SK-N-SH (cell line): ENCODE data around the gene RYR3.

Experiments
- CHD2 ChIP-seq: fragments of 150-350 bp; IDR thresholded peaks from 2 replicates; pipeline ENCODE4 v1.6.1; 2018; ENCODE audit warnings: low read length; ENCODE audit not compliant: partially characterized antibody
- CTCF ChIP-seq: fragments of 200-600 bp; sonication (generic); IDR thresholded peaks from 2 replicates; pipeline ENCODE4 v1.6.1; 2017; ENCODE audit warnings: antibody characterized with exemption, mild to moderate bottlenecking, moderate library complexity
- ELF1 ChIP-seq: IDR thresholded peaks from 2 replicates; pipeline ENCODE4 v1.4.0; 2012
- EP300 ChIP-seq, 2 experiments: IDR thresholded peaks; 2 replicates each; pipeline versions ENCODE4 v1.4.0 to v1.6.1; 2012; ENCODE audit warnings: borderline replicate concordance in 1 of 2, low read depth in 1 of 2, low read length in 1 of 2
- EZH2phosphoT487 ChIP-seq: fragments of 200-600 bp; sonication (generic); IDR thresholded peaks from 2 replicates; pipeline ENCODE4 v1.6.1; 2017; ENCODE audit warnings: low read depth, mixed run types, mild to moderate bottlenecking, antibody characterized with exemption, moderate library complexity, borderline replicate concordance
- JUND ChIP-seq: IDR thresholded peaks from 2 replicates; pipeline ENCODE4 v1.4.0; 2012
- NFIC ChIP-seq: IDR thresholded peaks from 2 replicates; pipeline ENCODE4 v1.4.0; 2012; ENCODE audit warnings: borderline replicate concordance
- POLR2AphosphoS5 ChIP-seq: IDR thresholded peaks from 2 replicates; pipeline ENCODE4 v1.6.1; 2012; ENCODE audit warnings: low read depth, low read length
- RFX5 ChIP-seq: IDR thresholded peaks from 2 replicates; pipeline ENCODE4 v1.6.1; 2012; ENCODE audit warnings: mild to moderate bottlenecking, improper control_type of control experiment, low read length
- SMC3 ChIP-seq: IDR thresholded peaks from 2 replicates; pipeline ENCODE4 v1.6.1; 2012; ENCODE audit warnings: low read depth, low read length, improper control_type of control experiment
- TAF1 ChIP-seq: IDR thresholded peaks from 2 replicates; pipeline ENCODE4 v1.6.1; 2012; ENCODE audit warnings: low read depth, mild to moderate bottlenecking, low read length, moderate library complexity, borderline replicate concordance
- YY1 ChIP-seq: IDR thresholded peaks from 2 replicates; pipeline ENCODE4 v1.4.0; 2012; ENCODE audit warnings: low read depth, mild to moderate bottlenecking
- TF ChIP-seq, protein P1 (sequence below): IDR thresholded peaks from 2 replicates; pipeline ENCODE4 v1.6.1; 2012; ENCODE audit warnings: mild to moderate bottlenecking, low read depth, low read length, moderate library complexity

DNA sequence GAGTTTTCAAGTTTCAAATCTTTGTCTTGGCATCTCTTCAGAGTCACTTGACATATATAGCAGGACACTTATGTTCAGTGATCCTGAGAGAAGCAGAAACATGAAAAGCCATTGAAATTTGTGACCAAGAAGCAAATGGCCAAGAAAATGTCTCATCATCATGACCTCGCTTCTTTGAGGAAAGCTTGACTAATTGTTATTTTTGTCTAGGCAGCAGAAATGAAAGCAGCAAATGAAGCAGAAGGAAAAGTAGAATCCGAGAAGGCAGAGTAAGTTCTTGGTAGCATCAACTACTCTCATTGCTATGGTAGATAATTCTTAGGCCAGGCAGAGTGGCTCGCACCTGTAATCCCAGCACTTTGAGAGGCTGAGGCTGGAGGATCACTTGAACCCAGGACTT lies 529.8 kb downstream of the RYR3 start:
- TF ChIP-seq EZH2phosphoT487: no peak
- TF ChIP-seq CTCF: no peak
- TF ChIP-seq, protein P1, sequence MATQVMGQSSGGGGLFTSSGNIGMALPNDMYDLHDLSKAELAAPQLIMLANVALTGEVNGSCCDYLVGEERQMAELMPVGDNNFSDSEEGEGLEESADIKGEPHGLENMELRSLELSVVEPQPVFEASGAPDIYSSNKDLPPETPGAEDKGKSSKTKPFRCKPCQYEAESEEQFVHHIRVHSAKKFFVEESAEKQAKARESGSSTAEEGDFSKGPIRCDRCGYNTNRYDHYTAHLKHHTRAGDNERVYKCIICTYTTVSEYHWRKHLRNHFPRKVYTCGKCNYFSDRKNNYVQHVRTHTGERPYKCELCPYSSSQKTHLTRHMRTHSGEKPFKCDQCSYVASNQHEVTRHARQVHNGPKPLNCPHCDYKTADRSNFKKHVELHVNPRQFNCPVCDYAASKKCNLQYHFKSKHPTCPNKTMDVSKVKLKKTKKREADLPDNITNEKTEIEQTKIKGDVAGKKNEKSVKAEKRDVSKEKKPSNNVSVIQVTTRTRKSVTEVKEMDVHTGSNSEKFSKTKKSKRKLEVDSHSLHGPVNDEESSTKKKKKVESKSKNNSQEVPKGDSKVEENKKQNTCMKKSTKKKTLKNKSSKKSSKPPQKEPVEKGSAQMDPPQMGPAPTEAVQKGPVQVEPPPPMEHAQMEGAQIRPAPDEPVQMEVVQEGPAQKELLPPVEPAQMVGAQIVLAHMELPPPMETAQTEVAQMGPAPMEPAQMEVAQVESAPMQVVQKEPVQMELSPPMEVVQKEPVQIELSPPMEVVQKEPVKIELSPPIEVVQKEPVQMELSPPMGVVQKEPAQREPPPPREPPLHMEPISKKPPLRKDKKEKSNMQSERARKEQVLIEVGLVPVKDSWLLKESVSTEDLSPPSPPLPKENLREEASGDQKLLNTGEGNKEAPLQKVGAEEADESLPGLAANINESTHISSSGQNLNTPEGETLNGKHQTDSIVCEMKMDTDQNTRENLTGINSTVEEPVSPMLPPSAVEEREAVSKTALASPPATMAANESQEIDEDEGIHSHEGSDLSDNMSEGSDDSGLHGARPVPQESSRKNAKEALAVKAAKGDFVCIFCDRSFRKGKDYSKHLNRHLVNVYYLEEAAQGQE: no peak
- no peak for TF ChIP-seq EP300 (IDR thresholded peaks at IDR 0.05; ENCODE audit: borderline replicate concordance in 1 of 2, low read depth in 1 of 2, low read length in 1 of 2)
- no peak for TF ChIP-seq ELF1
- no peak for TF ChIP-seq RFX5
- no peak for TF ChIP-seq SMC3
- TF ChIP-seq YY1: no peak
- no peak for TF ChIP-seq POLR2AphosphoS5
- TF ChIP-seq TAF1: no peak
- TF ChIP-seq NFIC: no peak
- no peak for TF ChIP-seq JUND
- no peak for TF ChIP-seq CHD2
